NCI-H2196 (cell line): ENCODE data around the gene CDK17.
A peak's percentile ranks its signal among the peaks of the same experiment; 100 is the strongest.
"Not testable (repeated sequence)": the region's sequence is repeated elsewhere in the genome, so short reads cannot be mapped to it uniquely, and the experiment has no call there.

ENCODE experiments used
- DNase-seq: peaks from one replicate; lab custom pipeline; 2025; ENCODE audit not compliant: unreplicated experiment; lab: John Stamatoyannopoulos, UW

CDK17 gene

GRCh38 chr12:96419576-96420276 lies 19.5 kb upstream of the CDK17 start:
- DNase-seq: no peak

GRCh38 chr12:96417688-96418087 lies 17.4 kb upstream of the CDK17 start:
- not testable (repeated sequence) for DNase-seq

GRCh38 chr12:96416033-96416799 lies 16.0 kb upstream of the CDK17 start:
- DNase-seq: no peak

GRCh38 chr12:96414637-96415036 lies 14.4 kb upstream of the CDK17 start:
- no peak for DNase-seq

GRCh38 chr12:96412431-96412830 lies 12.2 kb upstream of the CDK17 start:
- no peak for DNase-seq

GRCh38 chr12:96409731-96410130 lies 9.5 kb upstream of the CDK17 start:
- no peak for DNase-seq

- no peak for DNase-seq
Measured at GRCh38 chr12:96408993-96409392, 8.8 kb upstream of the CDK17 start.

- not testable (repeated sequence) for DNase-seq
Measured at GRCh38 chr12:96407429-96408097, 7.3 kb upstream of the CDK17 start.

- no peak for DNase-seq
Measured at GRCh38 chr12:96404696-96405095, 4.5 kb upstream of the CDK17 start.

- no peak for DNase-seq
Measured at GRCh38 chr12:96403870-96404269, 3.6 kb upstream of the CDK17 start.

GRCh38 chr12:96402522-96402921 lies 2.3 kb upstream of the CDK17 start:
- not testable (repeated sequence) for DNase-seq

- no peak for DNase-seq
Measured at GRCh38 chr12:96402061-96402460, 1.8 kb upstream of the CDK17 start.

- DNase-seq: peak; percentile 31
Measured at GRCh38 chr12:96401076-96401871, 1.0 kb upstream of the CDK17 start.

- peak; percentile 46 for DNase-seq
Measured at GRCh38 chr12:96400631-96401075, 414 bp upstream of the CDK17 start.

- peak; percentile 40 for DNase-seq
Measured at GRCh38 chr12:96399120-96399918, 920 bp downstream of the CDK17 start.

GRCh38 chr12:96398424-96399119 lies 1.7 kb downstream of the CDK17 start:
- DNase-seq: no peak

GRCh38 chr12:96397756-96398423 lies 2.3 kb downstream of the CDK17 start:
- no peak for DNase-seq

GRCh38 chr12:96396914-96397313 lies 3.3 kb downstream of the CDK17 start:
- DNase-seq: no peak

- DNase-seq: no peak
Measured at GRCh38 chr12:96396209-96396608, 4.0 kb downstream of the CDK17 start.
